ENCODE results near the gene OAT.

The OAT gene

GRCh38 chr10:124379609-124380193 is 39.0 kb downstream of the OAT start:
- Histone ChIP-seq H3K27me3 (no peaks in the 10 kb centered on the region), H3K4me1 (no peaks in the 10 kb centered on the region), H3K36me3 (no peaks in the 10 kb centered on the region), H3K9me3 (no peaks in the 10 kb centered on the region), H3K4me3 (ENCODE audit: low read depth, low read length) (no peak overlapping the region)
- no peak for TF ChIP-seq CTCF (IDR thresholded peaks at IDR 0.05; ENCODE audit: low read depth, low read length)
- DNase-seq, result no peak

GRCh38 chr10:124378881-124379471 is 39.7 kb downstream of the OAT start:
- Histone ChIP-seq H3K27me3 (no peaks in the 10 kb centered on the region), H3K9me3 (no peaks in the 10 kb centered on the region), H3K36me3 (no peaks in the 10 kb centered on the region), H3K4me1 (no peaks in the 10 kb centered on the region), H3K4me3 (ENCODE audit: low read depth, low read length) (no peak overlapping the region)
- DNase-seq, result no peak
- TF ChIP-seq CTCF (IDR thresholded peaks at IDR 0.05; ENCODE audit: low read depth, low read length), result no peak

GRCh38 chr10:124378271-124378670 is 40.5 kb downstream of the OAT start:
- Histone ChIP-seq H3K4me1 (no peaks in the 10 kb centered on the region), H3K27me3 (no peaks in the 10 kb centered on the region), H3K36me3 (no peaks in the 10 kb centered on the region), H3K9me3 (no peaks in the 10 kb centered on the region), H3K4me3 (ENCODE audit: low read depth, low read length) (no peak overlapping the region)
- no peak for DNase-seq
- TF ChIP-seq CTCF (IDR thresholded peaks at IDR 0.05; ENCODE audit: low read depth, low read length), result no peak

GRCh38 chr10:124377101-124377500 is 41.6 kb downstream of the OAT start:
- H3K4me1 ChIP-seq, result no peaks in the 10 kb centered on the region
- no peak for TF ChIP-seq CTCF (IDR thresholded peaks at IDR 0.05; ENCODE audit: low read depth, low read length)
- no peak for DNase-seq
- H3K27me3 ChIP-seq, result no peaks in the 10 kb centered on the region
- no peak overlapping the region for H3K4me3 ChIP-seq (ENCODE audit: low read depth, low read length)
- H3K9me3 ChIP-seq, result no peaks in the 10 kb centered on the region
- H3K36me3 ChIP-seq, result no peaks in the 10 kb centered on the region

GRCh38 chr10:124376411-124376810 is 42.3 kb downstream of the OAT start:
- DNase-seq, result no peak
- Histone ChIP-seq H3K27me3 (no peaks in the 10 kb centered on the region), H3K4me1 (no peaks in the 10 kb centered on the region), H3K36me3 (no peaks in the 10 kb centered on the region), H3K4me3 (ENCODE audit: low read depth, low read length) (no peak overlapping the region), H3K9me3 (no peaks in the 10 kb centered on the region)
- no peak for TF ChIP-seq CTCF (IDR thresholded peaks at IDR 0.05; ENCODE audit: low read depth, low read length)

GRCh38 chr10:124375691-124376090 is 43.0 kb downstream of the OAT start:
- Histone ChIP-seq H3K36me3 (no peaks in the 10 kb centered on the region), H3K4me1 (no peaks in the 10 kb centered on the region), H3K4me3 (ENCODE audit: low read depth, low read length) (no peak overlapping the region), H3K27me3 (no peaks in the 10 kb centered on the region), H3K9me3 (no peaks in the 10 kb centered on the region)
- no peak for TF ChIP-seq CTCF (IDR thresholded peaks at IDR 0.05; ENCODE audit: low read depth, low read length)
- no peak for DNase-seq
